ENCODE data around the gene PRTN3.
"Not testable (repeated sequence)": the region's sequence is repeated elsewhere in the genome, so short reads cannot be mapped to it uniquely, and the experiment has no call there.

PRTN3 gene

GRCh38 chr19:884420-885211, 43.8 kb downstream of the PRTN3 start:
- DNase-seq: no peak

- DNase-seq: no peak
Observed at GRCh38 chr19:885536-886224, 44.9 kb downstream of the PRTN3 start.

- DNase-seq: no peak
Observed at GRCh38 chr19:887072-887471, 46.3 kb downstream of the PRTN3 start.

- DNase-seq: no peak
Observed at GRCh38 chr19:887599-887998, 46.8 kb downstream of the PRTN3 start.

GRCh38 chr19:888581-889385, 48.0 kb downstream of the PRTN3 start:
- DNase-seq: peak; percentile 54

- no peak for DNase-seq
Observed at GRCh38 chr19:889662-890295, 49.0 kb downstream of the PRTN3 start.

GRCh38 chr19:890831-891230, 50.0 kb downstream of the PRTN3 start:
- no peak for DNase-seq

- DNase-seq: not testable (repeated sequence)
Observed at GRCh38 chr19:891421-892200, 50.8 kb downstream of the PRTN3 start.

GRCh38 chr19:892243-892893, 51.6 kb downstream of the PRTN3 start:
- no peak for DNase-seq

GRCh38 chr19:892894-893689, 52.3 kb downstream of the PRTN3 start, which contains the start of the genes MED16 and RNU6-9:
Gene MED16, minus strand, starts transcription at chr19:893187. Its CDS starts 2,056 bp downstream, at chr19:891131.
Gene RNU6-9, plus strand, starts transcription at chr19:893484.
- peak; percentile 91 for DNase-seq

- no peak for DNase-seq
Observed at GRCh38 chr19:896434-896833, 55.6 kb downstream of the PRTN3 start.

- DNase-seq: no peak
Observed at GRCh38 chr19:896999-897398, 56.2 kb downstream of the PRTN3 start.

GRCh38 chr19:897442-898039, 56.7 kb downstream of the PRTN3 start:
- no peak for DNase-seq

All from stimulated activated CD4-positive, alpha-beta T cell treated with anti-CD3 and anti-CD28 coated beads, Interleukin-1b, Interleukin-23, amount 100 ng/mL, for 48 hours (primary cell).